ENCODE results near the gene HLCS. TPM values are rescaled to one million over a fixed set of nuclear protein-coding genes. Genes with fewer than 3 reads are reported as not detected.

HLCS gene
- total RNA-seq, 2 experiments from 2014 or later = 14.3 to 15.0 TPM

- Mint-ChIP-seq H3K36me3 (ENCODE audit: low read depth) (peaks cover 3% of the 10 kb centered on the region), H3K9me3 (ENCODE audit: low read depth) (no peaks in the 10 kb centered on the region), H3K4me1 (peaks cover 3% of the 10 kb centered on the region), H3K27ac (no peak overlapping the region), H3K27me3 (no peaks in the 10 kb centered on the region), H3K4me3 (no peak overlapping the region)
- intact Hi-C loops (cut with DNase I, micrococcal nuclease) = no loop called here
- ChIA-PET CTCF (no interaction called here), POLR2A (interaction anchor here (0.8 kb wide), 1 partner anchor 10 kb away, joined by 9 read pairs; no protein-coding TSS in a partner anchor)
- DNase-seq (no peak), ATAC-seq (no peak)
Observed at GRCh38 chr21:36761685-36762084, 204.8 kb downstream of the HLCS start.

GRCh38 chr21:36759348-36760083 lies 207.0 kb downstream of the HLCS start:
- H3K27me3 Mint-ChIP-seq = no peaks in the 10 kb centered on the region
- H3K9me3 Mint-ChIP-seq (ENCODE audit: low read depth) = no peaks in the 10 kb centered on the region
- ATAC-seq (no peak), DNase-seq (no peak)
- intact Hi-C loops (cut with DNase I, micrococcal nuclease) = loop anchor here in 1 of 2 experiments (5.0 kb wide), 1 partner anchor 48 kb away; no protein-coding TSS in a partner anchor
- H3K4me1 Mint-ChIP-seq = peaks cover 3% of the 10 kb centered on the region
- CTCF ChIA-PET = interaction anchor here (1.3 kb wide), 1 partner anchor 40 kb away, joined by 5 read pairs; no protein-coding TSS in a partner anchor
- POLR2A ChIA-PET = interaction anchor here (0.6 kb wide), 1 partner anchor 95 kb away, joined by 3 read pairs; no protein-coding TSS in a partner anchor
- no peak overlapping the region for H3K27ac Mint-ChIP-seq
- peaks cover 14% of the 10 kb centered on the region for H3K36me3 Mint-ChIP-seq (ENCODE audit: low read depth)
- no peak overlapping the region for H3K4me3 Mint-ChIP-seq

- POLR2A ChIA-PET = no interaction called here
- H3K4me1 Mint-ChIP-seq = peaks cover 3% of the 10 kb centered on the region
Observed at GRCh38 chr21:36757196-36757595, 209.3 kb downstream of the HLCS start.

GRCh38 chr21:36756527-36756926 lies 209.9 kb downstream of the HLCS start:
- intact Hi-C loops (cut with DNase I, micrococcal nuclease) = loop anchor here in 1 of 2 experiments (5.0 kb wide), 1 partner anchor 51 kb away; no protein-coding TSS in a partner anchor
- Mint-ChIP-seq H3K4me3 (no peak overlapping the region), H3K9me3 (ENCODE audit: low read depth) (no peaks in the 10 kb centered on the region), H3K36me3 (ENCODE audit: low read depth) (peaks cover 22% of the 10 kb centered on the region), H3K27ac (no peak overlapping the region), H3K4me1 (no peaks in the 10 kb centered on the region), H3K27me3 (no peaks in the 10 kb centered on the region)
- CTCF ChIA-PET = no interaction called here
- POLR2A ChIA-PET = no interaction called here
- DNase-seq = no peak
- no peak for ATAC-seq

More at GRCh38 chr21:36757196-36757595, 209.3 kb downstream of the HLCS start:
- Mint-ChIP-seq H3K4me3 (no peak overlapping the region), H3K27me3 (no peaks in the 10 kb centered on the region), H3K9me3 (ENCODE audit: low read depth) (no peaks in the 10 kb centered on the region), H3K36me3 (ENCODE audit: low read depth) (peaks cover 22% of the 10 kb centered on the region), H3K27ac (no peak overlapping the region)
- no peak for ATAC-seq
- DNase-seq = no peak
- intact Hi-C loops (cut with DNase I, micrococcal nuclease) = loop anchor here in 1 of 2 experiments (5.0 kb wide), 1 partner anchor 50 kb away; no protein-coding TSS in a partner anchor
- CTCF ChIA-PET = interaction anchor here (0.7 kb wide), 1 partner anchor 121 kb away, joined by 3 read pairs; no protein-coding TSS in a partner anchor

GRCh38 chr21:36754241-36754898 lies 212.1 kb downstream of the HLCS start:
- Mint-ChIP-seq H3K27ac (no peak overlapping the region), H3K9me3 (ENCODE audit: low read depth) (no peaks in the 10 kb centered on the region), H3K4me1 (no peaks in the 10 kb centered on the region), H3K4me3 (no peak overlapping the region), H3K27me3 (peaks cover 6% of the 10 kb centered on the region), H3K36me3 (ENCODE audit: low read depth) (peaks cover 26% of the 10 kb centered on the region)
- POLR2A ChIA-PET = no interaction called here
- intact Hi-C loops (cut with DNase I, micrococcal nuclease) = no loop called here
- CTCF ChIA-PET = interaction anchor here (0.8 to 1.3 kb wide), 2 partner anchors 256 to 258 kb away, joined by 3 read pairs; no protein-coding TSS in a partner anchor
- DNase-seq (no peak), ATAC-seq (no peak)

- intact Hi-C loops (cut with DNase I, micrococcal nuclease) = no loop called here
- DNase-seq (no peak), ATAC-seq (no peak)
- H3K9me3 Mint-ChIP-seq (ENCODE audit: low read depth) = no peaks in the 10 kb centered on the region
- POLR2A ChIA-PET = no interaction called here
- no peak overlapping the region for H3K4me3 Mint-ChIP-seq
- peaks cover 28% of the 10 kb centered on the region for H3K36me3 Mint-ChIP-seq (ENCODE audit: low read depth)
- no peak overlapping the region for H3K27ac Mint-ChIP-seq
- CTCF ChIA-PET = no interaction called here
- peaks cover 3% of the 10 kb centered on the region for H3K4me1 Mint-ChIP-seq
- H3K27me3 Mint-ChIP-seq = peaks cover 13% of the 10 kb centered on the region
Observed at GRCh38 chr21:36753556-36753955, 212.9 kb downstream of the HLCS start.

- no peaks in the 10 kb centered on the region for H3K9me3 Mint-ChIP-seq (ENCODE audit: low read depth)
- no peak overlapping the region for H3K4me3 Mint-ChIP-seq
- CTCF ChIA-PET = no interaction called here
- POLR2A ChIA-PET = interaction anchor here (0.5 kb wide), 1 partner anchor 10 kb away, joined by 9 read pairs; no protein-coding TSS in a partner anchor
- peaks cover 24% of the 10 kb centered on the region for H3K36me3 Mint-ChIP-seq (ENCODE audit: low read depth)
- DNase-seq (no peak), ATAC-seq (no peak)
- H3K4me1 Mint-ChIP-seq = peaks cover 11% of the 10 kb centered on the region
- peaks cover 25% of the 10 kb centered on the region for H3K27me3 Mint-ChIP-seq
- H3K27ac Mint-ChIP-seq = no peak overlapping the region
- intact Hi-C loops (cut with DNase I, micrococcal nuclease) = no loop called here
Observed at GRCh38 chr21:36751383-36751782, 215.1 kb downstream of the HLCS start.

- CTCF ChIA-PET = interaction anchor here (0.9 to 1.6 kb wide), 2 partner anchors 40 to 120 kb away, joined by 3 to 4 read pairs; no protein-coding TSS in a partner anchor
- ATAC-seq (no peak), DNase-seq (no peak)
- POLR2A ChIA-PET = no interaction called here
- H3K36me3 Mint-ChIP-seq (ENCODE audit: low read depth) = peaks cover 20% of the 10 kb centered on the region
- peaks cover 29% of the 10 kb centered on the region for H3K27me3 Mint-ChIP-seq
- no peaks in the 10 kb centered on the region for H3K9me3 Mint-ChIP-seq (ENCODE audit: low read depth)
- no peak overlapping the region for H3K27ac Mint-ChIP-seq
- no peak overlapping the region for H3K4me3 Mint-ChIP-seq
- peaks cover 11% of the 10 kb centered on the region for H3K4me1 Mint-ChIP-seq
- intact Hi-C loops (cut with DNase I, micrococcal nuclease) = no loop called here
Observed at GRCh38 chr21:36750576-36750959, 215.9 kb downstream of the HLCS start.

- intact Hi-C loops (cut with DNase I, micrococcal nuclease) = loop anchor here in 1 of 2 experiments (5.0 to 10.0 kb wide), 2 partner anchors 102 to 175 kb away; no protein-coding TSS in a partner anchor
- H3K4me1 Mint-ChIP-seq = peaks cover 11% of the 10 kb centered on the region
- POLR2A ChIA-PET = no interaction called here
- CTCF ChIA-PET = interaction anchor here (0.9 to 1.6 kb wide), 2 partner anchors 40 to 120 kb away, joined by 3 to 4 read pairs; no protein-coding TSS in a partner anchor
- H3K36me3 Mint-ChIP-seq (ENCODE audit: low read depth) = peaks cover 17% of the 10 kb centered on the region
- no peaks in the 10 kb centered on the region for H3K9me3 Mint-ChIP-seq (ENCODE audit: low read depth)
- H3K27me3 Mint-ChIP-seq = peaks cover 32% of the 10 kb centered on the region
- H3K27ac Mint-ChIP-seq = no peak overlapping the region
- ATAC-seq (no peak), DNase-seq (no peak)
- no peak overlapping the region for H3K4me3 Mint-ChIP-seq
Observed at GRCh38 chr21:36749935-36750575, 216.4 kb downstream of the HLCS start.

GRCh38 chr21:36747815-36748383 lies 218.6 kb downstream of the HLCS start:
- ChIA-PET POLR2A (interaction anchor here (0.6 kb wide), 1 partner anchor 39 kb away, joined by 4 read pairs; no protein-coding TSS in a partner anchor), CTCF (interaction anchor here (0.6 to 1.7 kb wide), 4 partner anchors 107 to 262 kb away, joined by 3 to 8 read pairs (median 4); no protein-coding TSS in a partner anchor)
- DNase-seq (peak; percentile 79), ATAC-seq (peak; percentile 91)
- intact Hi-C loops (cut with DNase I, micrococcal nuclease) = loop anchor here (1.0 to 10.0 kb wide), 5 partner anchors 37 to 179 kb away; no protein-coding TSS in a partner anchor
- H3K27ac Mint-ChIP-seq = no peak overlapping the region
- H3K36me3 Mint-ChIP-seq (ENCODE audit: low read depth) = peaks cover 9% of the 10 kb centered on the region
- H3K4me1 Mint-ChIP-seq = peaks cover 11% of the 10 kb centered on the region
- H3K4me3 Mint-ChIP-seq = peak overlapping the region; percentile 24
- H3K9me3 Mint-ChIP-seq (ENCODE audit: low read depth) = no peaks in the 10 kb centered on the region
- H3K27me3 Mint-ChIP-seq = peaks cover 41% of the 10 kb centered on the region
